Calu3 (cell line): ENCODE results near the gene ZNF556. TPM values are rescaled to one million over a fixed set of nuclear protein-coding genes. Genes with fewer than 3 reads are reported as not detected.
A peak's percentile ranks its signal among the peaks of the same experiment; 100 is the strongest.
"Not testable (repeated sequence)": the region's sequence is repeated elsewhere in the genome, so short reads cannot be mapped to it uniquely, and the experiment has no call there.

Source experiments
- BruUV-seq: library from RNA; stranded (reverse); fragments of 400-500 nt; replicated peaks from 2 replicates; lab custom pipeline; 2021; lab: Mats Ljungman, UMichigan
- CTCF ChIA-PET: fragments of 300-600 bp; sonication (Branson Sonifier 250); formaldehyde crosslinking; loops from one replicate; lab custom pipeline; 2022; ENCODE audit warnings: antibody characterized with exemption; lab: Charles Lee
- DNase-seq: peaks from one replicate; pipeline ENCODE4 v3.0.0; 2022
- H3K27ac Mint-ChIP-seq: one replicate; pipeline ENCODE4 v1.8.0; 2022; ENCODE audit warnings: mixed read lengths; ENCODE audit not compliant: unreplicated experiment
- H3K27me3 Mint-ChIP-seq: one replicate; pipeline ENCODE4 v1.8.0; 2022; ENCODE audit warnings: mixed read lengths; ENCODE audit not compliant: unreplicated experiment
- H3K36me3 Mint-ChIP-seq: one replicate; pipeline ENCODE4 v1.8.0; 2022; ENCODE audit warnings: mild to moderate bottlenecking, moderate library complexity, mixed read lengths; ENCODE audit not compliant: insufficient read depth, unreplicated experiment
- H3K4me1 Mint-ChIP-seq: one replicate; pipeline ENCODE4 v1.8.0; 2022; ENCODE audit warnings: mild to moderate bottlenecking, low read depth, mixed read lengths; ENCODE audit not compliant: unreplicated experiment
- H3K4me3 Mint-ChIP-seq: one replicate; pipeline ENCODE4 v1.8.0; 2022; ENCODE audit warnings: mild to moderate bottlenecking, low read depth, moderate library complexity, mixed read lengths; ENCODE audit not compliant: unreplicated experiment
- H3K9me3 Mint-ChIP-seq: one replicate; pipeline ENCODE4 v1.8.0; 2022; ENCODE audit warnings: low read depth, mixed read lengths; ENCODE audit not compliant: unreplicated experiment
- intact Hi-C: fragments of 100-400 bp; cut with micrococcal nuclease; formaldehyde crosslinking; loops from one replicate; pipeline ENCODE4 v1.10.0; 2022; ENCODE audit not compliant: unreplicated experiment
- total RNA-seq: library from RNA; stranded (reverse); gene quantifications from 2 replicates; pipeline ENCODE4 v1.2.3, GENCODE V29; 2022
- TF ChIP-seq, protein P1 (sequence below): fragments of 200-600 bp; IDR thresholded peaks from one replicate; pipeline ENCODE4 v1.8.0; 2022; ENCODE audit warnings: antibody characterized with exemption; ENCODE audit not compliant: unreplicated experiment

The ZNF556 gene
- total RNA-seq, 1 experiment from 2014 or later: not detected

DNA sequence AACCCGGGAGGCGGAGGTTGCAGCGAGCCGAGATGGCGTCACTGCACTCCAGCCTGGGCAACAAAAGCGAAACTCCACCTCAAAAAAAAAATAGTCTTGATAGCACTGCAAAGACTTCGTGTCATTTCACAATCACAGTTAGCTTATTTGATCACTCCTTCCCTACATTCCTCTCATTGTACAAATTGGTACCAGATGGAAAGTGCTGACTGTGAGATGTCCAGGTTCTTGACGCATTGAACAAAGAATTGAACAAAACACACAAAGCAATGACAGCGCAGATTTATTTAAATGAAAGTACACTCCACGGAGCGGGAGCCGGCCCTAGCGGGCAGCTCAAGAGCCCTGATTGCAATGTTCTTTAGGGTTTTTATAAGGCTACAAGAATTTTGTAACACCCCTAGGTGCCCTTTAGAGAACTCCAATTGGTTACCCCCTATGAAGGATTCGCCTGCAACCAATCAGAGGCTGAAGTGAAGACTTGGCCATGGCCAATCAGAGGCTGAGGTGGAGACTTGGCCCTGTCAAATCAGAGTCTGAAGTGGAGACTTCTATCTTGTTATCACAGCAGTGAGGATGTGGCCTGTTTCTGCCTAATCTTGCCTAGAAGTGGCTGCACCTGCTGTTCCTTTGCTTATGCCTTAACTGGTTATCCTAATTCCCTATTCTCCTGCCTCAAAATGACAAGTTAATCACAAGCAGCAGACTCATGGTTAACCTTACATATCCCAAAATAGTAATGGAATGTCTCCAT is 16.7 kb downstream of the ZNF556 start:
- H3K27me3 Mint-ChIP-seq: no peaks in the 10 kb centered on the region
- H3K36me3 Mint-ChIP-seq: no peaks in the 10 kb centered on the region
- no peaks in the 10 kb centered on the region for H3K9me3 Mint-ChIP-seq
- CTCF ChIA-PET: no interaction called here
- intact Hi-C loops: no loop called here
- DNase-seq: no peak
- H3K27ac Mint-ChIP-seq: no peak overlapping the region
- no TSS peak for BruUV-seq
- peaks cover 10% of the 10 kb centered on the region for H3K4me1 Mint-ChIP-seq
- TF ChIP-seq, protein P1, sequence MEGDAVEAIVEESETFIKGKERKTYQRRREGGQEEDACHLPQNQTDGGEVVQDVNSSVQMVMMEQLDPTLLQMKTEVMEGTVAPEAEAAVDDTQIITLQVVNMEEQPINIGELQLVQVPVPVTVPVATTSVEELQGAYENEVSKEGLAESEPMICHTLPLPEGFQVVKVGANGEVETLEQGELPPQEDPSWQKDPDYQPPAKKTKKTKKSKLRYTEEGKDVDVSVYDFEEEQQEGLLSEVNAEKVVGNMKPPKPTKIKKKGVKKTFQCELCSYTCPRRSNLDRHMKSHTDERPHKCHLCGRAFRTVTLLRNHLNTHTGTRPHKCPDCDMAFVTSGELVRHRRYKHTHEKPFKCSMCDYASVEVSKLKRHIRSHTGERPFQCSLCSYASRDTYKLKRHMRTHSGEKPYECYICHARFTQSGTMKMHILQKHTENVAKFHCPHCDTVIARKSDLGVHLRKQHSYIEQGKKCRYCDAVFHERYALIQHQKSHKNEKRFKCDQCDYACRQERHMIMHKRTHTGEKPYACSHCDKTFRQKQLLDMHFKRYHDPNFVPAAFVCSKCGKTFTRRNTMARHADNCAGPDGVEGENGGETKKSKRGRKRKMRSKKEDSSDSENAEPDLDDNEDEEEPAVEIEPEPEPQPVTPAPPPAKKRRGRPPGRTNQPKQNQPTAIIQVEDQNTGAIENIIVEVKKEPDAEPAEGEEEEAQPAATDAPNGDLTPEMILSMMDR: no peak
- H3K4me3 Mint-ChIP-seq: no peak overlapping the region

DNA sequence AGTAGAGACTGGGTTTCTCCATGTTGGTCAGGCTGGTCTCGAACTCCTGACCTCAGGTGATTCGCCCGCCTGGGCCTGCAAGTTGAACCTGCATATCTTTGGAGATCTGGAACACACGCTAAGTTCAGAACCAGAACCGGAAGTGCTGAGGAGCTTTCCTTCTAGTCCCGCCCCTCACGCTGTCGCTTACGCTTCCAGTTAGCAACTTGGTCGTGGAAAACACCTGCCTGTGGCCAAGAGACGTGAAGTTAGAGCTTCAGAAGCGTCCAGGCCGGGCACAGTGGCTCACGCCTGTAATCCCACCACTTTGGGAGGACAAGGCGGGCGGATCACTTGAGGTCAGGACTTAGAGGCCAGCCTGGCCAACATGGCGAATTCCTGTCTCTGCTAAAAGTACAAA is 18.6 kb downstream of the ZNF556 start:
- no peak for DNase-seq
- H3K27ac Mint-ChIP-seq: no peak overlapping the region
- intact Hi-C loops: no loop called here

DNA sequence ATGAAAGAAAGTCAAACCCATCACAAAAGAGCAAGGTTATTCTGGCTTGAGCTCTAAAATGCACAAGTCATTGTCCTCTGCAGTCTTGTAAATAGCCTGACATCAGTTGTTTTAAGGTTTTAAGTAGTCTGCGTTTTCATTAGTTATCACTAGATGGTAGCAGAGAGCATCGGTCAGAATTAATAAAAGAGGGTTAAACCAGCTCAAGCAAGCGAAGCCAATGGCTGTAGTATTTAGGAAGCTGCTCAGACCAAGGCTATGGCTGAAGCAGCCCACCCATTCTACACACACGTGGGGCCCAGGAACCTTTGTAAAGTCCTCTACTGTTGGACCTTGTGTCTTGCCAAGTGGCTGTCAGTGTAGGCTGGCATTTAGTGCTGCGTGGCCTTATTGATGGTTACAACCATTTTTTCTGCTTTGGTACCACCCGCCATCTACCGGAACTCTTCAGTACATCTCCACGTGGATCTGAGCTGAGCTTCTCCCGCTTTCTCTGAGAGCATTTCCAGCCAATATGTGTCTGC is 20.3 kb downstream of the ZNF556 start:
- intact Hi-C loops: no loop called here
- Mint-ChIP-seq H3K4me3 (no peak overlapping the region), H3K4me1 (peaks cover 10% of the 10 kb centered on the region), H3K9me3 (no peaks in the 10 kb centered on the region), H3K27ac (no peak overlapping the region), H3K27me3 (no peaks in the 10 kb centered on the region), H3K36me3 (no peaks in the 10 kb centered on the region)
- no TSS peak for BruUV-seq
- CTCF ChIA-PET: interaction anchor here (0.6 to 1.4 kb wide), 5 partner anchors 13 to 250 kb away, joined by 3 to 12 read pairs (median 4); partner anchors contain the start of genes SGTA and ZNF57
- peak; percentile 13 for DNase-seq
- TF ChIP-seq, protein P1: no peak

More for the DNA sequence above, 18.6 kb downstream of the ZNF556 start:
- CTCF ChIA-PET: no interaction called here
- Mint-ChIP-seq H3K9me3 (no peaks in the 10 kb centered on the region), H3K4me1 (peaks cover 10% of the 10 kb centered on the region), H3K4me3 (no peak overlapping the region), H3K36me3 (no peaks in the 10 kb centered on the region), H3K27me3 (no peaks in the 10 kb centered on the region)
- TF ChIP-seq, protein P1: no peak
- BruUV-seq: no TSS peak

DNA sequence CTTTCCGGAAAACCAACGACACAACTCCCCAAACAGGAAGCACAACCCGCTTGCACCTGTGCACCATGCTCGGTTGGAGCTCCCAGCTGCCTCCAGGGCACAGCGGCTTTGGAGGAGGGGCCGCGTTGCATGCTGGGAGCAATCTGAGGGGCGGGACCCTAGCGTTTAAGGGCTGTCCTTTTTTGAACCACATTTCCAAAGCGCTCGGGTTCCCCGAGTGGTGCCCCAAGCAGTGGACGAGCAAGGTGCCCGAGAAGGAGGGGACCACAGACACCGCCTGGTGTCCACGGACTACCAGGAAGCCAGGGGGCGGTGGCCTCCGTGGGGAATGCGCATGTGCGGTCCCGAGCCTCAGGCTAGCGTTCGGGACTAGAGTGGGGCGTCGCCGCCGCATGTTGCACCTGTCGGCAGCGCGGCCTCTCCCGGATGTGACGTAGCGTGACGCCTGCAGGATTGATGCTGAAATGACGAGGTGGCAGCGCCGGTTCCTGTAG is 21.6 kb downstream of the ZNF556 start:
- Mint-ChIP-seq H3K27me3 (no peaks in the 10 kb centered on the region), H3K4me1 (peaks cover 10% of the 10 kb centered on the region), H3K36me3 (no peaks in the 10 kb centered on the region), H3K27ac (no peak overlapping the region), H3K9me3 (no peaks in the 10 kb centered on the region), H3K4me3 (no peak overlapping the region)
- no TSS peak for BruUV-seq
- TF ChIP-seq, protein P1: no peak
- intact Hi-C loops: no loop called here
- no peak for DNase-seq
- CTCF ChIA-PET: no interaction called here

DNA sequence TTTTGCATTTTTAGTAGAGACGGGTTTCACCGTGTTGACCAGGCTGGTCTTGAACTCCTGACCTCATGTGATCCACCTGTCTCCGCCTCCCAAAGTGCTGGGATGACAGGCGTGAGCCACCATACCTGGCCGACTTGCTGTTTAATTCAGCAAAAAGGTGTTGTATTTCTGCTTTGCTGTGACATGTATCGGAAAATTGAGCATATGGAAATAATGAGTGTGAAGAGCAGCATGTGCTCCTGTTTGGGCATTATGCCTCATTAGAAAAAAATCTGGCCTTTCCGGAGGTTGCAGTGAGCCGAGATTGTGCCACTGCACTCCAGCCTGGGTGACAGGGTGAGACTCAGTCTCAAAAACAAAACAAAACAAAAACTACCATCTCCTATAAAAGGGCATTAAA is 23.4 kb downstream of the ZNF556 start:
- H3K27me3 Mint-ChIP-seq, H3K4me1 Mint-ChIP-seq, intact Hi-C loops, DNase-seq, H3K9me3 Mint-ChIP-seq, BruUV-seq, H3K4me3 Mint-ChIP-seq, H3K36me3 Mint-ChIP-seq, H3K27ac Mint-ChIP-seq: not testable (repeated sequence)
- CTCF ChIA-PET: interaction anchor here (0.6 kb wide), 1 partner anchor 534 kb away, joined by 3 read pairs; no protein-coding TSS in a partner anchor
